ENCODE measurements around the gene PDE2A.

Gene PDE2A

DNA sequence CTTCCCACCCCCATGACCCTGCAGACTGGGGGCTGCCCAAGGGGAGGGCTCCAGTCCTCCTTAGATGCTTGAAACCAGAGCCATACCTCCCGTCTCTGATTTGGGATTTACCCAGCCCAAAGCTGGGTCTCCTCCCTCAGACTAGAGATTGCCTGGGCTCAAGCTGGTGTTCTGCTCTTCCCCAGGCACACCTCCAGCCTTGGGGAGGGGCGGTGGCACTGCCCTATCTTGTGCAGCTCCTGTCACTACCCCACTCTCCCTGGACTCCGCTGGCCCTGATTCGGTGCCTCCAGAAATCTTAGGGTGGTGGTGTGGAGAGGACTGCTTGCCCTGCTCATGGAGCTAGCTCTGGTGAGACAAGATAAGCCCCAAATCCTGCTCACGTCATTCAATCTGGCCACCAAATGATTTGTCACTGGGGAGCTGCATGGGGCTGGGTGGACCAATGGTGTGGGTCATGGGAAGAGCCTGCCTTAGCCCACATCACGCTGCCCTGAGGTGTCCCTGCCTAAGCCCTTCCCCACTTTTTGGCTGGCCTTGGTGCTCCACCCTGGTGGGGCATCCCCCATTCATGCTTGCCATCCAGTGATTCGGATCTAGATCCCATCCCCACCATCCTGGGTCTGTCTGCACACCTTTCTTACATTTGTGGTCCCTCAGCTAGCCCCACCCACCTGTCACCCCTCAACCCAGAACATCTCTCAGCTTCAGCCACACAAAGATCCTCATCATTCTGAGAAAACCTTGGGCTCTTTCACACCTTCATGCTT lies 87.7 kb downstream of the PDE2A start:
- no peak for DNase-seq

- peak; percentile 34 for DNase-seq
These were observed 88.4 kb downstream of the PDE2A start for GRCh38 chr11:72585762-72586311.

GRCh38 chr11:72584939-72585597 lies 89.2 kb downstream of the PDE2A start:
- no peak for DNase-seq

- no peak for DNase-seq
These were observed 89.8 kb downstream of the PDE2A start for GRCh38 chr11:72584293-72584938.

- no peak for DNase-seq
These were observed 90.5 kb downstream of the PDE2A start for GRCh38 chr11:72583616-72584292.

DNA sequence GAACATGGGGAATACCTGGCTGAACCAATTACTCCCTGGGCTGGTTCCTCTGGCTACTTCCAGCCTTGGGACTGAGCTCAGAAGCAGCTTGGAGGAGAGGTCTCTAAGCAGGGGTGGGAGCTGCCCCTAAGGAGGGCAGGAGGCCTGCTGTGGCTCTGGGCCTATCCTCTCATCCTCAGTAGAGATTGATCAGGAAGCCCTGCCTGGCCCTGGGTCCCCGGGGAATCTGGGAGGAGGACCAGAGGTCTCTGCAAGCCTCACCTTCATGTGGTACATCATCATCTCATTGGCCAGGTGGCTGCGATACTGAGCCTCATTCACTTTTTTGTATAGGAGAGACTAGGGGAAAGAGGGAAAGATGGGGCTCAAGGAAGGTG lies 91.1 kb downstream of the PDE2A start:
- DNase-seq, result no peak

DNA sequence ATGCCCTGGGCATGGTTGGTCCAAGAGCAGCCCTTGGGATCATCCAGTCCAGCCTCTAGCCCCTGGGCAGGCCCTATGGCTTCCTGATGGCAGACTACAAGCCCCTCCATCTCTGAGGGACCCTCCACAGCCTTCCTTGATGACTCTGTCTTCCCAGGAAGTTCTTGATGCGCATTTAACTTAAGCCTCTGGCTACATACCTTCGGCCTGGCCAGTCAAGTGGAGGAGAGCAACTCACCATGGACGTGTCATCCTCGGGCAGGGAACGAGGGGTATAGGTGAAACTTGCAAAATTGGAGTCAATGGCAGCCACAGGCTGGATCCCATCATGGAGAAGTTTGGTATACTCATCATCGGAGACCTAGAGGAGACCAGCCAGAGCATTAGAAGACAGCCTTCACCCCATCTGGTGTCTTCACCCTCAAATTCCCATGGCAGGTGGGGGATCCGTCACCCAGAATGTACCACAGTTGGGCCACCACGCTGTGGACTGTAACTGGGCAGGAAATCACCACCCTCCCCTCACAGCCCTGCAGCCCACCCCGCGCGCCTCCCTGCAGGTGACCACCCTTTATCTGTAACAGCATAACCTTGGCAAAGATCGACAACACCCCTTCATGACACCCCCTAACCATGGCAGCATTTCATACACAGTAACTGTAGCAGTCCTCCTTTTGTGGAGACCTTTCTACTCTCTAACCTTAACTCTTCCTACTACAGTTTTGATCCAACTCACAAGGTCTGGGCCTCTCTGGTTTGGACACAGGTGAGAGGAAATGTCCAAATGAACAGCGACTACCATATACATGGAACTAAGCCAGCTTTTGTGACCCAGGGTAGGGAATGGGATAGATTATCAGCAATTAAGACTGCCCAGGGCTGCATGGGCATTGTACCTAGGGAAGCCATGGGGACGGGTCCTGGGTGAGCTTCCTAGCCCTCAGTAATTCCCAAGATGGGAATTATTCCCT lies 91.7 kb downstream of the PDE2A start:
- no peak for DNase-seq

DNA sequence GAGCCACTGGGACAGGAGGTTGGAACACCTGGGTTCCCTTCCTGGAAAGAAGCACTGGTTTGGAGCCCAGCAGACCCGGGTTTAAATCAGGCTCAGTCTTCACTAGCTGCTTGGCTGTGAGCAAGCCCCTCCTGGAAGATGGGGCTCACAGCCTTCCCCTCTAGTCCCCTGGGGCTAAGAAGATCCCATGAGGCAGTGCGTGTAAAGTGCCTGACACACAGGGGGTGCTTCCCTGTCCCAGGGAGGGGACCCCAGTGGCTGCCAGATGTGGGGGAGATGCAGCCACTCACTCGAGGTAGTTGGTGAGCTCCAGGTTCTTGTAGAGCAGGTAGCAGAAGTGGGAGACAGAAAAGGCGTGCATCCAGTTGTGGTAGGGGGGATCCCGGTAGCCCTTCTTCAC lies 93.2 kb downstream of the PDE2A start:
- no peak for DNase-seq

DNA sequence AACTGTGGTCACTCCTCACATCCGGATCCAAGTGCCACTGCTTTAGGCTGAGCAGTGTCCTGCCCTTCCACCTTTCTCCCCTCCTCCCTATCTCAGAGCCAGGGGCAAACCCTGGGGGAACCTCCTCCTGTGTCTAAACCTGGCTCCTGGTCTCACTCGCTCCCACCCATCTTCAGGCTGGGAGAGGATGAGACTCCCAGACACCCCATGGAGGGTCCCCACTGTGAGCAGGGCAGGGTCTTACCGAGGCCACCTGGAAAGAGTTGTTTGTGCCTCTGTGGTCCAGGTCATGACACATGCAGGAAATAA lies 93.6 kb downstream of the PDE2A start:
- DNase-seq, result no peak

- DNase-seq, result no peak
These were observed 94.2 kb downstream of the PDE2A start for GRCh38 chr11:72579816-72580641.

DNA sequence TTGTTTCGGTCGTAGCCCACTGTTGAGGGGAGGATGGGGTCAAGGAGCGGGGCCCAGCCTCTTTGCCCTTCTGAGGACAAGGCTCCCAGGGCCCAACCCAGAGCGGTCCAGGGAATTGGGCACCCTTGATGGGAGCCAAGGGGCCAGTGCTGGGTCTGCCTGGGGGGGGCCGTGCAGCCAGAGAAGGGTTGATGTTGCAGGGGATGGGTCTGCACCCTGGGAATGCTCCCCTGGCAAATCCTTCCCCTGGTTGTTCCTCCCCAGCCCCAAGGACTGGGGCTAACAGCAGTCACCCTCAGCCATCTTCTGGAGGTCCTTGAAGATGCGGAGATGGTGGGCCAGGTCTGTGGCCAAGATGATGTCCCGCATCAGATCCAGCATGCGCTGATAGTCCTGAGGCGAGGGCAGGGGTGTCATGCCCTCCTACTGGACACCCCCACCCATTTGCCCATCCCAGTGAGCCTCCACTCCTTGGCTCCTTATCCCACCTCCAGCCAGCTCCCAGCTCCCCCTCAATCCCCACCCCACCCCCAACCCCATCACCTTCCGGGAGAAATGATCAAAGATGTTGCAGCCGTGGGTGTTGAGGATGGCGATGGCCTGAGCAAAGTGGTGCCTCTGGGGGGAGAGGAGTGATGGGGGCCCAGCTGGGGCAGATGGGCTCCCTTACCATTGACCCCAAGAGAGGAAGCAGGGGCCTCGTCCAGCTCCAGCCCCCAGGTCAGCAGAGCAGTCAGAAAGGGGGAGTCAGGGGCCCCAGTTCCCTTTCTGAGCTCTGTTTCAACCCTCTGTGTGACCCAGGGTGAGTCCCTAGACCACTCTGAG lies 95.0 kb downstream of the PDE2A start:
- DNase-seq, result no peak

DNA sequence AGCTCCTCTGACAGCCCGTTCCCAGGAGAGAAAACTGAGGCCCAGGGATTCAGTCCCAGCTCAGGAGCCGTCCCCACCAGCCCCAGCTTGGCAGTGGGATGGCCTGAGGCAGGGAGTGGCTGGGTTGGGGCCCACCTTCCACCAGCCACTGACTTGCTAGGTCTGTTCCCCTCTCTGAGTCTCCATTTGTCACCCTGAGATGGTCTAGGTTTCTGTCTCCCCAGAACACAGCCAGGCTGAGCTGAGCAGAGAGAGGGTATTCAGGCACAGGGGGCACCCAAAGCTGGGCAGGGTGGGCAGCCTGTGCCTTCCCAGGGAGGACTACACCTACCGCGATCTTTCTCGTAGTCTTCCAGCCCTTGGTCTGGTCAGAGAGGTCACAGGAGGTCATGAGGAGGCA lies 95.7 kb downstream of the PDE2A start:
- DNase-seq, result no peak

- DNase-seq, result no peak
These were observed 96.2 kb downstream of the PDE2A start for GRCh38 chr11:72578051-72578450.

- no peak for DNase-seq
These were observed 96.9 kb downstream of the PDE2A start for GRCh38 chr11:72577271-72577721.

DNA sequence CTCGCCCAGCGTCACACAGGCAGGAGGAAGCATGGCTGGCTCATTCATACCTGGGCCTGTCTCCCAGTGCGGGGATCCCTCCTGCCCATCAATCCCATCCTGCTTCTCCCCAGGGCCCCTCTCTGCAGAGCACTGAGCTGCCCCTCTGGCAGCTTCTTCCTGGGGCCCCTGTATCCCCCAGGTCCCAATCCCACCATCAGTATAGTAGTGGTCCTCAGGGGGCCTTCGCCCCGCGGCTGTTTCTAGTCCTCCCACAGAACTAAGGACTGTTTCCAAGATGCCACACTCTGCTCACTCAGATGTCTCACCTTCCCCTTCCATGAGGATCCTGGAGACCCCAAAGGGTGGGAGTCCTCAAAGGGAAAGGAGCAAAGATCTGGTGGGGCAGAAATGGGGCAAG lies 97.6 kb downstream of the PDE2A start:
- no peak for DNase-seq

- DNase-seq, result no peak
These were observed 98.0 kb downstream of the PDE2A start for GRCh38 chr11:72576243-72576595.

GRCh38 chr11:72575533-72576242 lies 98.5 kb downstream of the PDE2A start:
- DNase-seq, result no peak

DNA sequence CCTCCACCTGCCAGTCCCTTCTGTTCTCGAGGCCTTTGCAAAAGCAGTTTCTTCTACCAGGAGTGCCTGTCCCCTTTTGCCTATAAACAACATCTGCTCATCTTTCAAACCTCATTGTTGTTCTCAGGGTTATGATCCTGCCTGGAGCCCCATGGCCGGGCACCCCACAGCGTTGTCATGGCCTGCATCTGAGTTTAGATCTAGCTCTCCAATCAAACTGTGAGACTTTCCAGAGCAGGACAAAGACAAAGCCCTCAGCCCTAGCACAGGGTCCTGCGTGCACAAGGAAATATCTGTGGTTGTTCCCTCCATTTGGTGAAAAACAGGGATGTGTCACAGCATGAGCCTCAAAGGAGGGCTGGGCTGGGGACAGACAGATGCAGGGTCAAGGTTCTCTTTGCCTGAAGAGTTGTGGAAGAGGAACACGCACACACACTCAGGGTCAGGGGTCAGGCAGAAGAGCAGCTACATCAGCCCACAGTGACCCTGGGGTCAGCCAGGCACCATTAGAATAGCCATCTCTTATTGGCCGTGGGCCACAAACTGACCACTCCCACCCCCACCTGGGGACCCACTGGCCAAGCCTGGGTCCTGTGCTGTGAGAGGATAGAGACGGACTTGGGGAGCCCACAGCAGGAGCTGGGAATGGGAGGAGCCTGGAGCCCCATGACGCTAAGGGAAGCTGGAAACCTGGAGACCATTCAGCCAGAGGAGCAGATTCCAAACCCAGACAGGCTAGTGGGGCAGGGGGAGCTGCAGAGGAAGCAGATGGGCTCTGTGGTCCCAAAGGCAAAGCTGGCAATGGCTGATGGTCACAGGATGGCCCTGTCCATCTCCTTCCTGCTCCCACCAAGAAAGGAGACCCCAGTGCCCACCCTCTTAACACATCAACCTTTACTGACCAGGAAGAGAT lies 99.4 kb downstream of the PDE2A start:
- DNase-seq, result no peak

Data from DMS153 (cell line).